HL-60 (cell line): ENCODE measurements around the gene APBB2.

ENCODE experiments used
- DNase-seq, 2 experiments: peaks; one replicate each; pipeline ENCODE4 v3.0.0-alpha.2; 2010 to 2020; ENCODE audit warnings: low read depth in 1 of 2, low spot score in 1 of 2
- H3K27ac ChIP-seq: fragments of 250-450 bp; sonication (Bioruptor Pico); replicated peaks from 2 replicates; pipeline ENCODE4 v1.5.1; 2020; ENCODE audit warnings: mild to moderate bottlenecking, moderate library complexity
- H3K27me3 ChIP-seq: fragments of 250-450 bp; sonication (Bioruptor Pico); 2 replicates; pipeline ENCODE4 v1.5.1; 2021; ENCODE audit warnings: mild to moderate bottlenecking, moderate library complexity; ENCODE audit not compliant: insufficient read depth, poor library complexity, severe bottlenecking
- H3K4me3 ChIP-seq: replicated peaks from 2 replicates; pipeline ENCODE4 v1.5.1; 2011; ENCODE audit warnings: mild to moderate bottlenecking, control low read depth, low read length; ENCODE audit not compliant: insufficient read depth
- GABPA ChIP-seq: IDR thresholded peaks from 2 replicates; pipeline ENCODE4 v1.6.1; 2012; ENCODE audit warnings: low read depth
- POLR2AphosphoS5 ChIP-seq: IDR thresholded peaks from 2 replicates; pipeline ENCODE4 v1.6.1; 2012; ENCODE audit warnings: low read depth
- SPI1 ChIP-seq: IDR thresholded peaks from 2 replicates; pipeline ENCODE4 v1.6.1; 2012; ENCODE audit warnings: low read depth, mild to moderate bottlenecking, borderline replicate concordance
- TF ChIP-seq, protein P1 (sequence below): IDR thresholded peaks from one replicate; pipeline ENCODE4 v1.5.1; 2011; ENCODE audit warnings: low read length, control low read depth, inconsistent platforms; ENCODE audit not compliant: insufficient read depth
- TF ChIP-seq, protein P2 (sequence below): IDR thresholded peaks from 2 replicates; pipeline ENCODE4 v1.6.1; 2012; ENCODE audit warnings: low read depth; ENCODE audit not compliant: insufficient replicate concordance

The APBB2 gene

DNA sequence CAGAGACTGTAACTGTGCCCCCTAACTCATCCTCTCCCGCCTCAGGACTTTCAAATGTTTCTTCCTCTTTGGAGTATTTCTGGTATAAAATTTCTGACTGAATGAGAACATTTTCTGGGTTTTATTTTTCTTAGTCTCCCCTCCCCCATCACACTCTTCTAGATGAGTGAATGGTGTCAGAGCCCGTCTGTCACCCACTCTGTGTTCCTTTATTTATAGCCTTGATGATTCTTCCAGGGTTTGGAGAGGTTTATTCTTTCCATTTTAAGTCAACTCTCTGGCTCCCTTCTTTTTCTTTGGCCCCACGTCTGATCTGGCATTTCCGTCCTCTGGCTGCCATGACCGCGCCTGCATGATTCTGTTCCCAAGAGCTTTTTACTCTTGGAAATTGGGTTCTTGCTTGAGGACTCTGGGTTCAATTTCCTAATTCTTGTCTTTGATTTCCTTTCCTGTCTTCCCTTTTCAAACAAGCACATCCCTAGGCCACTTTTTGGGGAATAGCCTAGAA is 335.7 kb downstream of the APBB2 start:
- H3K4me3 ChIP-seq, result no peak overlapping the region
- H3K27ac ChIP-seq, result no peak overlapping the region
- no peak for DNase-seq
- H3K27me3 ChIP-seq, result peaks cover 2% of the 10 kb centered on the region
- no peak for TF ChIP-seq GABPA
- TF ChIP-seq, protein P1, sequence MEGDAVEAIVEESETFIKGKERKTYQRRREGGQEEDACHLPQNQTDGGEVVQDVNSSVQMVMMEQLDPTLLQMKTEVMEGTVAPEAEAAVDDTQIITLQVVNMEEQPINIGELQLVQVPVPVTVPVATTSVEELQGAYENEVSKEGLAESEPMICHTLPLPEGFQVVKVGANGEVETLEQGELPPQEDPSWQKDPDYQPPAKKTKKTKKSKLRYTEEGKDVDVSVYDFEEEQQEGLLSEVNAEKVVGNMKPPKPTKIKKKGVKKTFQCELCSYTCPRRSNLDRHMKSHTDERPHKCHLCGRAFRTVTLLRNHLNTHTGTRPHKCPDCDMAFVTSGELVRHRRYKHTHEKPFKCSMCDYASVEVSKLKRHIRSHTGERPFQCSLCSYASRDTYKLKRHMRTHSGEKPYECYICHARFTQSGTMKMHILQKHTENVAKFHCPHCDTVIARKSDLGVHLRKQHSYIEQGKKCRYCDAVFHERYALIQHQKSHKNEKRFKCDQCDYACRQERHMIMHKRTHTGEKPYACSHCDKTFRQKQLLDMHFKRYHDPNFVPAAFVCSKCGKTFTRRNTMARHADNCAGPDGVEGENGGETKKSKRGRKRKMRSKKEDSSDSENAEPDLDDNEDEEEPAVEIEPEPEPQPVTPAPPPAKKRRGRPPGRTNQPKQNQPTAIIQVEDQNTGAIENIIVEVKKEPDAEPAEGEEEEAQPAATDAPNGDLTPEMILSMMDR, result no peak
- TF ChIP-seq, protein P2, sequence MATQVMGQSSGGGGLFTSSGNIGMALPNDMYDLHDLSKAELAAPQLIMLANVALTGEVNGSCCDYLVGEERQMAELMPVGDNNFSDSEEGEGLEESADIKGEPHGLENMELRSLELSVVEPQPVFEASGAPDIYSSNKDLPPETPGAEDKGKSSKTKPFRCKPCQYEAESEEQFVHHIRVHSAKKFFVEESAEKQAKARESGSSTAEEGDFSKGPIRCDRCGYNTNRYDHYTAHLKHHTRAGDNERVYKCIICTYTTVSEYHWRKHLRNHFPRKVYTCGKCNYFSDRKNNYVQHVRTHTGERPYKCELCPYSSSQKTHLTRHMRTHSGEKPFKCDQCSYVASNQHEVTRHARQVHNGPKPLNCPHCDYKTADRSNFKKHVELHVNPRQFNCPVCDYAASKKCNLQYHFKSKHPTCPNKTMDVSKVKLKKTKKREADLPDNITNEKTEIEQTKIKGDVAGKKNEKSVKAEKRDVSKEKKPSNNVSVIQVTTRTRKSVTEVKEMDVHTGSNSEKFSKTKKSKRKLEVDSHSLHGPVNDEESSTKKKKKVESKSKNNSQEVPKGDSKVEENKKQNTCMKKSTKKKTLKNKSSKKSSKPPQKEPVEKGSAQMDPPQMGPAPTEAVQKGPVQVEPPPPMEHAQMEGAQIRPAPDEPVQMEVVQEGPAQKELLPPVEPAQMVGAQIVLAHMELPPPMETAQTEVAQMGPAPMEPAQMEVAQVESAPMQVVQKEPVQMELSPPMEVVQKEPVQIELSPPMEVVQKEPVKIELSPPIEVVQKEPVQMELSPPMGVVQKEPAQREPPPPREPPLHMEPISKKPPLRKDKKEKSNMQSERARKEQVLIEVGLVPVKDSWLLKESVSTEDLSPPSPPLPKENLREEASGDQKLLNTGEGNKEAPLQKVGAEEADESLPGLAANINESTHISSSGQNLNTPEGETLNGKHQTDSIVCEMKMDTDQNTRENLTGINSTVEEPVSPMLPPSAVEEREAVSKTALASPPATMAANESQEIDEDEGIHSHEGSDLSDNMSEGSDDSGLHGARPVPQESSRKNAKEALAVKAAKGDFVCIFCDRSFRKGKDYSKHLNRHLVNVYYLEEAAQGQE, result no peak
- no peak for TF ChIP-seq SPI1
- TF ChIP-seq POLR2AphosphoS5, result no peak

DNA sequence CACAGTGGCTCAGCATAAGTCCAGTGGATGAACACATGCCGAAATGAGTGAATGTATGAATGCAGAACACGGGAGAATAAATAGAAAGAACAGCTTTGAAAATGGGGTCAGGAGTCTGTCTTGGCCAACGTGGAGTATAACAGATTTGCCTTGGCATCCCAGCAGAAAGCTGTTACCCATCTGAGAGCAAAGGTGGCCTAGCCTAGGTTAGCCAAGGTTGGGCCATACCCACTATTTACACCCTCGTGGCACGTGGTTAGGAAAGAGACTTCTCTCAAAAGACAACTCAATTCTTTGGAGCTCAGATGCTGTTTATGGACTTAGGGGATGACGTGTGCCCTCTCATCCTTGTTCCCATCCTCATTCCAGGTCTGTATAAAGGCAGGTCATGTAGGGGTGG is 337.3 kb downstream of the APBB2 start:
- DNase-seq, result no peak
- Histone ChIP-seq H3K27me3 (peaks cover 4% of the 10 kb centered on the region), H3K27ac (no peak overlapping the region), H3K4me3 (no peak overlapping the region)
- TF ChIP-seq, protein P1, result no peak
- no peak for TF ChIP-seq GABPA
- TF ChIP-seq SPI1, result no peak
- TF ChIP-seq POLR2AphosphoS5, result no peak
- TF ChIP-seq, protein P2, result no peak

DNA sequence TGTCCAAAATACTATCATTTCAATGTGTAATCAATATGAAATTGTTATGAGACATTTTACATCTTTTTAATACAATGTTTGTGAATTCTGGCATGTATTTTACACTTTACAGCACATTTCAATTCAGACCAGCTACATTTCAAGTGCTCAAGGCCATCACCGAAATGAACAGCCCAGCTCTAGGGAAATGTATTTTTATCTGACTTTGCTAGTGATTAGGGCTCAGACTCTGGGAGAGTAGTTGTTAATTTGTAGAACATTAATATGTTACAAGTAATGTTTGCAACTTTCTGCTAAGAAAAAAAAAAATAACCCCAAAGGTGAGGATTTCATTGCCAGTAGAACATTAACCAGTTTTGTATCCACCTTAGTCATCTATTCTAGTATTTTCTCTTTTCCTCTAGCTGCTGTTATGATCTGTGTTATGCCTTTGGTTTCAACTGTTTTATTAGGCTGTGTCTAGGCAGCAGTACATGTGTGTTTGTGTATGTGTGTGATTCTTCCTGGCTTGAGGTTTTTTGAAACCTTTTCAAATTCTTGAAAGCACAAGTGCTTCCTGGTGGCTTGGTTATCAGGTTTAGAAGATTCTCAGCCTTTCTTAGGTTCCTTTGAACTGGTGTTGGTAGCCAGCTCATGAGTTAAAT is 338.7 kb downstream of the APBB2 start:
- TF ChIP-seq, protein P2, result no peak
- TF ChIP-seq GABPA (no peak), SPI1 (no peak), POLR2AphosphoS5 (no peak)
- TF ChIP-seq, protein P1, result no peak
- no peak overlapping the region for H3K4me3 ChIP-seq
- no peak for DNase-seq
- peaks cover 2% of the 10 kb centered on the region for H3K27me3 ChIP-seq
- no peak overlapping the region for H3K27ac ChIP-seq
